K562 (cell line): ENCODE results near the gene SNAP23.

Experiments used
- BACH1 ChIP-seq: fragments of 200-800 bp; sonication (Bioruptor generic); IDR thresholded peaks from 2 replicates; pipeline ENCODE4 v1.6.1; 2016; ENCODE audit warnings: missing genetic modification characterization, missing compliant biosample characterization
- CBFB ChIP-seq: sonication (generic); formaldehyde crosslinking; IDR thresholded peaks from 2 replicates; pipeline ENCODE4 v1.4.0; 2020; ENCODE audit warnings: mild to moderate bottlenecking, missing genetic modification reagents
- CTCF ChIP-seq, 3 experiments: IDR thresholded peaks in 2 of 3; conservative IDR thresholded peaks in 1 of 3; 2 replicates each; pipeline ENCODE4 v1.5.1; 2011 to 2012; ENCODE audit warnings: low read length in 3 of 3, mild to moderate bottlenecking in 3 of 3, control low read depth in 2 of 3, improper control_type of control experiment in 1 of 3, inconsistent platforms in 1 of 3, low read depth in 1 of 3, mixed read lengths in 1 of 3, moderate library complexity in 1 of 3; ENCODE audit not compliant: insufficient read depth in 2 of 3
- PTBP1 ChIP-seq: fragments of 200-400 bp; formaldehyde crosslinking; IDR thresholded peaks from 2 replicates; pipeline ENCODE4 v1.6.1; 2017; ENCODE audit warnings: low read depth, low read length
- RAD21 ChIP-seq, 2 experiments: fragments of 250-450 bp in 1 of 2; fragments of 450-650 bp in 1 of 2; sonication (Bioruptor Pico) in 1 of 2; formaldehyde crosslinking in 1 of 2; IDR thresholded peaks in 1 of 2; conservative IDR thresholded peaks in 1 of 2; 2 replicates each; pipeline versions ENCODE4 v1.4.0 to v1.8.0; 2020 to 2022; ENCODE audit warnings: mild to moderate bottlenecking in 2 of 2, moderate library complexity in 1 of 2
- SIN3A ChIP-seq, 2 experiments: fragments of 150-350 bp in 1 of 2; IDR thresholded peaks; 2 replicates each; pipeline ENCODE4 v1.6.1; 2011 to 2016; ENCODE audit warnings: borderline replicate concordance in 2 of 2, low read depth in 2 of 2, low read length in 2 of 2, mild to moderate bottlenecking in 2 of 2, moderate library complexity in 2 of 2; ENCODE audit not compliant: control insufficient read depth in 1 of 2
- SPI1 ChIP-seq: IDR thresholded peaks from 2 replicates; pipeline ENCODE4 v1.6.1; 2011; ENCODE audit warnings: low read depth, low read length, control low read depth, borderline replicate concordance
- TAF1 ChIP-seq: IDR thresholded peaks from 2 replicates; pipeline ENCODE4 v1.6.1; 2011; ENCODE audit warnings: mild to moderate bottlenecking, low read length, moderate library complexity; ENCODE audit not compliant: insufficient read depth, control insufficient read depth, severe bottlenecking; ENCODE audit errors: extremely low read depth
- TARDBP ChIP-seq: fragments of 450-650 bp; IDR thresholded peaks from 2 replicates; pipeline ENCODE4 v1.6.1; 2016
- VEZF1 ChIP-seq: fragments of 200-800 bp; sonication (Bioruptor generic); IDR thresholded peaks from 2 replicates; pipeline ENCODE4 v1.6.1; 2017; ENCODE audit warnings: missing genetic modification characterization, missing compliant biosample characterization
- TF ChIP-seq, protein P1 (sequence below): sonication (generic); formaldehyde crosslinking; IDR thresholded peaks from 2 replicates; pipeline ENCODE4 v1.9.0; 2022; ENCODE audit warnings: mild to moderate bottlenecking, missing genetic modification reagents
- TF ChIP-seq, protein P2 (sequence below): IDR thresholded peaks from 2 replicates; pipeline ENCODE4 v1.6.1; 2012; ENCODE audit warnings: low read depth, low read length, improper control_type of control experiment, borderline replicate concordance

DNA sequence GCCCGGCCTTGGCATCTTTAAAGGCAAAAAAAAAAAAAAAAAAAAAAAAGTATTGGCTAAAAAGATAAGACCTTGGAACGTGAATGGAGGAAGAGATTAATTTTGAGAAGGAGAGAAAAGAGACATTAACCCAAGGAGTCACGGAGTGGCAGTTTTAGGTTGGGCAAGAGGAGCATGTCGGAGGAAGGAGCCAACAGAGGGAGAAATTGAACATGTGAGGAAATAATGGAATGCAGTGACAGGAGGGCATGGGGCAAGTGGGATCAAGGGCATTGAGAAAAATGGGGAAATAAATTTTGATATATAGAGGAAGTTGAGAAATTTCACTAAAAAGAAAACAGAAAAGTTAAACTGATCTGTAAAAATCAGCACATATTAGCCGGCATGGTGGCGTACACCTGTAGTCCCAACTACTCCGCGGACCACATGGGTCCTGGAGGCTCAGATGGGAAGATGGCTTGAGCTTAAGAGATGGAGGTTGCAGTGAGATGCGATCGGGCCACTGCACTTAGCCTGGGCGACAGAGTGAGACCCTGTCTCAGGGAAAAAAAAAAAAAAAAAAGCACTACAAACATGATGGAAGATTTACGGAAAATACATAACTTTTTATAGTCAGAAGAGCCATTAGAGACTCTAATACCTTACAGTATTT, 54.4 kb downstream of the SNAP23 start:
- TF ChIP-seq CTCF (IDR thresholded peaks at IDR 0.05 in 2 of 3, conservative IDR thresholded peaks at IDR 0.05 in 1 of 3; ENCODE audit: insufficient read depth in 2 of 3, low read depth in 1 of 3, low read length in 3 of 3): no peak
- TF ChIP-seq SIN3A (IDR thresholded peaks at IDR 0.05; ENCODE audit: borderline replicate concordance in 2 of 2, control insufficient read depth in 1 of 2, low read depth in 2 of 2, low read length in 2 of 2): no peak
- TF ChIP-seq, protein P1, sequence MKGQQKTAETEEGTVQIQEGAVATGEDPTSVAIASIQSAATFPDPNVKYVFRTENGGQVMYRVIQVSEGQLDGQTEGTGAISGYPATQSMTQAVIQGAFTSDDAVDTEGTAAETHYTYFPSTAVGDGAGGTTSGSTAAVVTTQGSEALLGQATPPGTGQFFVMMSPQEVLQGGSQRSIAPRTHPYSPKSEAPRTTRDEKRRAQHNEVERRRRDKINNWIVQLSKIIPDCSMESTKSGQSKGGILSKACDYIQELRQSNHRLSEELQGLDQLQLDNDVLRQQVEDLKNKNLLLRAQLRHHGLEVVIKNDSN (CRISPR knock-in tag): no peak
- TF ChIP-seq VEZF1 (CRISPR knock-in tag): no peak
- TF ChIP-seq CBFB (CRISPR knock-in tag): no peak
- TF ChIP-seq, protein P2, sequence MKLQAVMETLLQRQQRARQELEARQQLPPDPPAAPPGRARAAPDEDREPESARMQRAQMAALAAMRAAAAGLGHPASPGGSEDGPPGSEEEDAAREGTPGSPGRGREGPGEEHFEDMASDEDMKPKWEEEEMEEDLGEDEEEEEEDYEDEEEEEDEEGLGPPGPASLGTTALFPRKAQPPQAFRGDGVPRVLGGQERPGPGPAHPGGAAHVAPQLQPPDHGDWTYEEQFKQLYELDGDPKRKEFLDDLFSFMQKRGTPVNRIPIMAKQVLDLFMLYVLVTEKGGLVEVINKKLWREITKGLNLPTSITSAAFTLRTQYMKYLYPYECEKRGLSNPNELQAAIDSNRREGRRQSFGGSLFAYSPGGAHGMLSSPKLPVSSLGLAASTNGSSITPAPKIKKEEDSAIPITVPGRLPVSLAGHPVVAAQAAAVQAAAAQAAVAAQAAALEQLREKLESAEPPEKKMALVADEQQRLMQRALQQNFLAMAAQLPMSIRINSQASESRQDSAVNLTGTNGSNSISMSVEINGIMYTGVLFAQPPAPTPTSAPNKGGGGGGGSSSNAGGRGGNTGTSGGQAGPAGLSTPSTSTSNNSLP: no peak
- TF ChIP-seq PTBP1: no peak
- TF ChIP-seq RAD21 (CRISPR knock-in tag; conservative IDR thresholded peaks at IDR 0.05 in 1 of 2, IDR thresholded peaks at IDR 0.05 in 1 of 2): no peak
- no peak for TF ChIP-seq BACH1
- TF ChIP-seq TARDBP: no peak
- no peak for TF ChIP-seq TAF1
- TF ChIP-seq SPI1: no peak
